Measurements from ENCODE around the gene TBC1D22A. TPM values are rescaled to one million over a fixed set of nuclear protein-coding genes. Genes with fewer than 3 reads are reported as not detected.

The TBC1D22A gene
- total RNA-seq, 1 experiment from 2014 or later, result 27.6 TPM

GRCh38 chr22:46862418-46863324 lies 100.2 kb downstream of the TBC1D22A start:
- Mint-ChIP-seq H3K4me3 (ENCODE audit: low read depth, unreplicated experiment) (no peak overlapping the region), H3K9me3 (ENCODE audit: low read depth, unreplicated experiment) (peaks cover 2% of the 10 kb centered on the region), H3K27me3 (ENCODE audit: unreplicated experiment) (no peaks in the 10 kb centered on the region), H3K27ac (ENCODE audit: unreplicated experiment) (no peak overlapping the region), H3K4me1 (ENCODE audit: low read depth, unreplicated experiment) (peaks cover 21% of the 10 kb centered on the region), H3K36me3 (ENCODE audit: insufficient read depth, unreplicated experiment) (no peaks in the 10 kb centered on the region)
- intact Hi-C loops (cut with micrococcal nuclease; ENCODE audit: unreplicated experiment), result no loop called here
- BruUV-seq (replicated peaks), result no TSS peak
- no peak for DNase-seq
- CTCF ChIA-PET, result interaction anchor here (0.9 kb wide), 1 partner anchor 33 kb away, joined by 3 read pairs; no protein-coding TSS in a partner anchor
- no peak for TF ChIP-seq CTCF (IDR thresholded peaks at IDR 0.05; ENCODE audit: unreplicated experiment)

- BruUV-seq (replicated peaks), result no TSS peak
- intact Hi-C loops (cut with micrococcal nuclease; ENCODE audit: unreplicated experiment), result no loop called here
- no peak overlapping the region for H3K27ac Mint-ChIP-seq (ENCODE audit: unreplicated experiment)
- H3K36me3 Mint-ChIP-seq (ENCODE audit: insufficient read depth, unreplicated experiment), result no peaks in the 10 kb centered on the region
- H3K4me3 Mint-ChIP-seq (ENCODE audit: low read depth, unreplicated experiment), result no peak overlapping the region
- TF ChIP-seq CTCF (IDR thresholded peaks at IDR 0.05; ENCODE audit: unreplicated experiment), result no peak
- CTCF ChIA-PET, result interaction anchor here (0.9 kb wide), 1 partner anchor 35 kb away, joined by 3 read pairs; no protein-coding TSS in a partner anchor
- H3K27me3 Mint-ChIP-seq (ENCODE audit: unreplicated experiment), result no peaks in the 10 kb centered on the region
- DNase-seq, result no peak
- peaks cover 21% of the 10 kb centered on the region for H3K4me1 Mint-ChIP-seq (ENCODE audit: low read depth, unreplicated experiment)
- no peaks in the 10 kb centered on the region for H3K9me3 Mint-ChIP-seq (ENCODE audit: low read depth, unreplicated experiment)
Observed at GRCh38 chr22:46863794-46864193, 101.3 kb downstream of the TBC1D22A start.

GRCh38 chr22:46864314-46865051 lies 102.0 kb downstream of the TBC1D22A start:
- no peak overlapping the region for H3K27ac Mint-ChIP-seq (ENCODE audit: unreplicated experiment)
- no peak overlapping the region for H3K4me3 Mint-ChIP-seq (ENCODE audit: low read depth, unreplicated experiment)
- DNase-seq, result no peak
- no peak for TF ChIP-seq CTCF (IDR thresholded peaks at IDR 0.05; ENCODE audit: unreplicated experiment)
- H3K9me3 Mint-ChIP-seq (ENCODE audit: low read depth, unreplicated experiment), result no peaks in the 10 kb centered on the region
- H3K36me3 Mint-ChIP-seq (ENCODE audit: insufficient read depth, unreplicated experiment), result peaks cover 3% of the 10 kb centered on the region
- BruUV-seq (replicated peaks), result no TSS peak
- H3K4me1 Mint-ChIP-seq (ENCODE audit: low read depth, unreplicated experiment), result peaks cover 21% of the 10 kb centered on the region
- intact Hi-C loops (cut with micrococcal nuclease; ENCODE audit: unreplicated experiment), result no loop called here
- no peaks in the 10 kb centered on the region for H3K27me3 Mint-ChIP-seq (ENCODE audit: unreplicated experiment)
- CTCF ChIA-PET, result no interaction called here

- no peaks in the 10 kb centered on the region for H3K27me3 Mint-ChIP-seq (ENCODE audit: unreplicated experiment)
- intact Hi-C loops (cut with micrococcal nuclease; ENCODE audit: unreplicated experiment), result no loop called here
- no peak overlapping the region for H3K27ac Mint-ChIP-seq (ENCODE audit: unreplicated experiment)
- no peak for TF ChIP-seq CTCF (IDR thresholded peaks at IDR 0.05; ENCODE audit: unreplicated experiment)
- peaks cover 21% of the 10 kb centered on the region for H3K4me1 Mint-ChIP-seq (ENCODE audit: low read depth, unreplicated experiment)
- no peaks in the 10 kb centered on the region for H3K9me3 Mint-ChIP-seq (ENCODE audit: low read depth, unreplicated experiment)
- BruUV-seq (replicated peaks), result no TSS peak
- DNase-seq, result no peak
- CTCF ChIA-PET, result no interaction called here
- H3K36me3 Mint-ChIP-seq (ENCODE audit: insufficient read depth, unreplicated experiment), result peaks cover 3% of the 10 kb centered on the region
- no peak overlapping the region for H3K4me3 Mint-ChIP-seq (ENCODE audit: low read depth, unreplicated experiment)
Observed at GRCh38 chr22:46865052-46865434, 102.6 kb downstream of the TBC1D22A start.
